WERI-Rb-1 (cell line): Measurements from ENCODE around the gene KIF3B.
A peak's percentile ranks its signal among the peaks of the same experiment; 100 is the strongest.

Source experiments
- DNase-seq: peaks from one replicate; pipeline ENCODE4 v3.0.0-alpha.2; 2020
- H3K27ac ChIP-seq: fragments of 250-450 bp; sonication (Bioruptor Pico); 2 replicates; pipeline ENCODE4 v1.5.1; 2020; ENCODE audit warnings: mild to moderate bottlenecking, moderate library complexity
- H3K27me3 ChIP-seq: fragments of 250-450 bp; sonication (Bioruptor Pico); 2 replicates; pipeline ENCODE4 v1.5.1; 2021; ENCODE audit warnings: mild to moderate bottlenecking, low read depth, moderate library complexity; ENCODE audit not compliant: insufficient read depth, severe bottlenecking
- H3K36me3 ChIP-seq: fragments of 250-450 bp; sonication (Bioruptor Pico); 2 replicates; pipeline ENCODE4 v1.5.1; 2020; ENCODE audit warnings: mild to moderate bottlenecking, moderate library complexity
- H3K4me3 ChIP-seq: 2 replicates; pipeline ENCODE4 v1.5.1; 2011; ENCODE audit warnings: low read depth, mild to moderate bottlenecking, control low read depth, low read length
- H3K9me3 ChIP-seq: fragments of 250-450 bp; sonication (Bioruptor Pico); 2 replicates; pipeline ENCODE4 v1.5.1; 2021; ENCODE audit warnings: mild to moderate bottlenecking, moderate library complexity; ENCODE audit not compliant: severe bottlenecking
- TF ChIP-seq, protein P1 (sequence below): IDR thresholded peaks from 2 replicates; pipeline ENCODE4 v1.5.1; 2011; ENCODE audit warnings: low read depth, mild to moderate bottlenecking, control low read depth, inconsistent platforms, low read length

Gene KIF3B

DNA sequence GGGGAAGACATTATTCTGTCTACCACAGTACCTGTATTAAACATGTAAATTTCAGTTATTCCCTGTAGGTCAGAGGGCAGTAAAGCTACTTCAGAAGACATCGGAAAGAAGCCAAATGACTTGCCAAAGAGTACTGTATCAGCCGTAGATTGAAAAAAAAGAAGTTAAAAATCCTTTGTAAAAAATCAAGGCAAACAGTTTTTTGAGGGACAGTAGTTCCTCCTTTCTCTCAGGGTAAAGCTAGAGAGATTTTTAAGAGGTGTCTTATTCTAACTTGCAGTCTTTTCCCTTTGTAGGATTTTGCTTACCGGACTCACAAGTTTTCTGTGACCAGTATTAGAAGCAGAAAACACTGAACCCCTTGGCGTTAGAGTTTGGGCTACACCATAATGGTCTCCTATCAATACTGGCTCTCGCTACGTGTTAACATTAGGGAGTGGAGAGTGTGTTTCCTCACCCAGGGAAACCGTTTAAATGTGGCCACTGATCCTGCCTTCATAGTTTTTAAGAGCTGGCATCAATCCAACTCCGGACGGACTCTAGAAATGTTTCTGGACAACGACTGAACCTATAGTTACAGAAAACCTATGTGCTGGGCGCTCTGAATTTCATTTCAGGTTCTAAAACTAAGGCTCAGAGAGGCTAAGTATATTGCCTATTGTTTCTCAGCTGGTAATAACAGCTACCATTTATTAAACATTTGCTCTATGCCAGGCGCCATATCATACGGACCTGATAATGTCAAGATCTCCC lies 79.3 kb downstream of the KIF3B start:
- Histone ChIP-seq H3K4me3 (peak overlapping the region; percentile 89), H3K27me3 (no peaks in the 10 kb centered on the region), H3K9me3 (no peaks in the 10 kb centered on the region), H3K36me3 (peaks cover 12% of the 10 kb centered on the region), H3K27ac (peak overlapping the region; percentile 77)
- DNase-seq: no peak
- TF ChIP-seq, protein P1, sequence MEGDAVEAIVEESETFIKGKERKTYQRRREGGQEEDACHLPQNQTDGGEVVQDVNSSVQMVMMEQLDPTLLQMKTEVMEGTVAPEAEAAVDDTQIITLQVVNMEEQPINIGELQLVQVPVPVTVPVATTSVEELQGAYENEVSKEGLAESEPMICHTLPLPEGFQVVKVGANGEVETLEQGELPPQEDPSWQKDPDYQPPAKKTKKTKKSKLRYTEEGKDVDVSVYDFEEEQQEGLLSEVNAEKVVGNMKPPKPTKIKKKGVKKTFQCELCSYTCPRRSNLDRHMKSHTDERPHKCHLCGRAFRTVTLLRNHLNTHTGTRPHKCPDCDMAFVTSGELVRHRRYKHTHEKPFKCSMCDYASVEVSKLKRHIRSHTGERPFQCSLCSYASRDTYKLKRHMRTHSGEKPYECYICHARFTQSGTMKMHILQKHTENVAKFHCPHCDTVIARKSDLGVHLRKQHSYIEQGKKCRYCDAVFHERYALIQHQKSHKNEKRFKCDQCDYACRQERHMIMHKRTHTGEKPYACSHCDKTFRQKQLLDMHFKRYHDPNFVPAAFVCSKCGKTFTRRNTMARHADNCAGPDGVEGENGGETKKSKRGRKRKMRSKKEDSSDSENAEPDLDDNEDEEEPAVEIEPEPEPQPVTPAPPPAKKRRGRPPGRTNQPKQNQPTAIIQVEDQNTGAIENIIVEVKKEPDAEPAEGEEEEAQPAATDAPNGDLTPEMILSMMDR: no peak

- Histone ChIP-seq H3K27me3 (no peaks in the 10 kb centered on the region), H3K4me3 (peak overlapping the region; percentile 89), H3K36me3 (peaks cover 18% of the 10 kb centered on the region), H3K9me3 (no peaks in the 10 kb centered on the region), H3K27ac (peak overlapping the region; percentile 77)
- DNase-seq: peak; percentile 15
- TF ChIP-seq, protein P1: no peak
Observed at GRCh38 chr20:32357375-32357868, 80.0 kb downstream of the KIF3B start.

GRCh38 chr20:32357869-32358631 lies 80.6 kb downstream of the KIF3B start, which contains the start of gene ASXL1:
Gene ASXL1, plus strand, starts transcription at chr20:32358331. Its CDS starts 445 bp downstream, at chr20:32358776.
- peaks cover 20% of the 10 kb centered on the region for H3K36me3 ChIP-seq
- DNase-seq: peak; percentile 99
- peak within 1 kb of the TSS; percentile 96 for H3K27ac ChIP-seq
- H3K4me3 ChIP-seq: peak within 1 kb of the TSS; percentile 89
- H3K27me3 ChIP-seq: no peaks in the 10 kb centered on the region
- TF ChIP-seq, protein P1: no peak
- no peaks in the 10 kb centered on the region for H3K9me3 ChIP-seq

DNA sequence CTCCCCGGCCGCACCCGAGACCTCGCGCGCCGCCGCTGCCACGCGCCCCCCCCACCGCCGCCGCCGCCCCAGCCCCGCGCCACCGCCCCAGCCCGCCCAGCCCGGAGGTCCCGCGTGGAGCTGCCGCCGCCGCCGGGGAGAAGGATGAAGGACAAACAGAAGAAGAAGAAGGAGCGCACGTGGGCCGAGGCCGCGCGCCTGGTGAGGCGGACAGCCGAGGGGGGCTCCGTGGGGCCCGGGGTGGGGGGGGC lies 81.1 kb downstream of the KIF3B start:
- H3K36me3 ChIP-seq: peaks cover 20% of the 10 kb centered on the region
- DNase-seq: no peak
- peak overlapping the region; percentile 96 for H3K27ac ChIP-seq
- no peaks in the 10 kb centered on the region for H3K9me3 ChIP-seq
- H3K27me3 ChIP-seq: no peaks in the 10 kb centered on the region
- peak overlapping the region; percentile 83 for H3K4me3 ChIP-seq
- TF ChIP-seq, protein P1: no peak

DNA sequence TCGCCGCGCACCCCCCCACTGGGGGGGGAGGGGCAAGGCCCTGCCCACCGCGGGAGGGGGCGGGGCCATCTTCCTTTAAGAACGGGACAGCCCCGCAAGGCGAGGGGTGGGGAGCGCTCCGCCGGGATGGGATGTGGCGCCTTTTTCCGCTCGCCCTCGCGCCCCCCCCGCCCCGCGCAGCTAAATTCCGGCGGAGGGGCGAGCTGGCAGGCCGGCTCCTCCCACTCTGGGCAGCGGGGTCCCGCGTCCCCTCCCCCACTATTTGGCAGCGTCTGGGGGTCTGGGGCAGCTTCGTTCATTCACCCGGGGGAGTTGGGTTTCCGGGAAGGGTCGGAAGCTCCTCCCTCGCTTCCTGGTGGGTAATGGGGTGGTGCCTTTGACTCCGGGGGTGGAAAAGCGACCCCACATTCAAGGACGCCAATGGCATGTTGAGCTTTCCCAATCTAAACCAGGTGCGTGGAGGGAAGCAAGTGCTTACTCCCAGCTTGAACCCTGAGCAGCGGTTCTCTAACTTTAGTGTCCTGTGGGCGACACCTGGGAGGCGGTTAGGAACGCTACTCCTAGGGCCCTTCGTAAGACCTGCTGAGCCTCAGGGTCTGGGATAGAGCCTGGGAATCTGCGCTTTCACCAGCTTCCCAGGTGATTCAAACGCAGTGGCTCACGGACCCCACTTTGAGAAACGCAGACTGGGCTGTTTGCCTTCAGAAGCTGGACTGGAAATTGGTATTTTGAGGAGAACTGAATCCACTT lies 81.6 kb downstream of the KIF3B start:
- DNase-seq: peak; percentile 68
- Histone ChIP-seq H3K27ac (peak overlapping the region; percentile 96), H3K27me3 (no peaks in the 10 kb centered on the region), H3K9me3 (no peaks in the 10 kb centered on the region), H3K36me3 (peaks cover 20% of the 10 kb centered on the region), H3K4me3 (peak overlapping the region; percentile 83)
- TF ChIP-seq, protein P1: no peak
